HG02678 (cell line): ENCODE measurements around the gene LRCOL1.

Source experiments
- ATAC-seq: cut with Tn5 transposase; IDR thresholded peaks from one replicate; pipeline ENCODE4 v1.9.1; 2021; ENCODE audit warnings: mild to moderate bottlenecking, moderate library complexity; ENCODE audit not compliant: unreplicated experiment

Gene LRCOL1

GRCh38 chr12:132610051-132610759 lies at the start of gene LRCOL1:
LRCOL1 (minus strand) TSS chr12:132610582; CDS start chr12:132606251, 4,331 bp downstream.
- ATAC-seq: no peak

DNA sequence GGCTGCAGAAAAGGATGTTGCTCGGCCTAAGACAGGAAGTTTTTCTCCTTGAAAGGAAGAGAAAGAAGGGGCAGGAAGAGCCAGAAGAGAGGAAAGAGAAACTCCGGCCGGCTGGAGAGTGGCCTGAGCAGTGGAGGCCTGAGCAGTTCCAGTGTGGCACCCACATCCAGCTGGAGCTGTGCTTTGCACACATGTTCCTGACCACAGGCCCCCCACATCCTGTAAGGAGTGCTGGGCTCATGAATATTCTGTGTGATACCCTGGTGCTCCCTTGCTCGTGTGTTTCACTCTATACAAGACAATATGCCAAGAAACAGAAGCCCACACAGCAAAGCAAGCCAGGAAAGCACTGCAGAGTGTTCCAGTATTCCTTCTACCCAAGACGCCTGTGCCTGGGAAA lies 49.7 kb upstream of the LRCOL1 start:
- ATAC-seq: no peak

DNA sequence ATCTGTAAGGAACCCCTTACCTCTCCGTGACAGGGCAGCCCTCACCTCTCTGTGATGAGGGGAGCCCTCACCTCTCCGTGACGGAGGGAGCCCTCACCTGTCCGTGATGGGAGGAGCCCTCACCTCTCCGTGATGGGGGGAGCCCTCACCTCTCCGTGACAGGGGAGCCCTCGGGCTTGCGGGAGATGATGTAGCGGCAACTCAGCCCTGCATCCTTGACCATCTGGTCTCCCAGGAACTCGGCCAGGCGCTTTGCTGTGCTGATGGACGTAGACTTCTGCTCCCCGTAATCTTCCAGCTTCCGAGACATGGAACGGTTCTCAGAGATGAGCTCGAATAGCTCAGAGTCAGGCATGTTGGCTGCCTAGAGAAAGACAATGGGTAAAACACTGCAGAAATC lies 48.8 kb upstream of the LRCOL1 start:
- ATAC-seq: no peak

DNA sequence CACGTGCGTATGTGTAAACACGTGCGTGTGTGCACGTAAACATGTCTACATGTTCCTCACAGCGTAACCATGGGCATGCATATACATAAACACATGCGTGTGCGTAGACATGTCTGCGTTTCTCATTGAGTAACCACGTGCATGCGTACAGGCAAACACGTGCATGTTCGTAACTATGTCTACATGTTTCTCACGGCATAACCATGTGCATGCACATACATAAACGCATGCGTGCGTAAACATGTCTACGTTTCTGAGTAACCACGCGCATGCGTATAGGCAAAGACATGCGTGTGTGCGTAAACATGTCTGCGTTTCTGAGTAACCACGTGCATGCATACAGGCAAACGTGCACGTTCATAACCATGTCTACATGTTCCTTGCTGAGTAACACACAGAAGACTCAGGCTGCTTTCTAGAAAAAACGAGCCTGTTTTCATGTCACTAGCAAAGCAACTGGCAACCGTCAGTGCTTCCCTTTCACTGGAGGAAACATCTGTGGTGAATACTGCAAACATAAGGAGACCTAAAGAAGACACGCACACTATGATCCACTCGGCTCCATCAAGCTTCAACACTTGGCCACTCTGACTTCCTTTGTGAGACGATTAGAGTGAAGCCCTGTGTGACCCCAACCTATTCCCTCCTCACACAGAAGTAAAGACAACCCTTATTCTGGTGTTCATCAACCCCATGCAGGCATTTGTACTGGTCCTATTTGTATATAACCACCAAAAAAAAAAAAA lies 47.9 kb upstream of the LRCOL1 start:
- no peak for ATAC-seq

GRCh38 chr12:132657004-132657727 lies 46.8 kb upstream of the LRCOL1 start:
- no peak for ATAC-seq

- no peak for ATAC-seq
These were observed 43.3 kb upstream of the LRCOL1 start for GRCh38 chr12:132653567-132654290.

DNA sequence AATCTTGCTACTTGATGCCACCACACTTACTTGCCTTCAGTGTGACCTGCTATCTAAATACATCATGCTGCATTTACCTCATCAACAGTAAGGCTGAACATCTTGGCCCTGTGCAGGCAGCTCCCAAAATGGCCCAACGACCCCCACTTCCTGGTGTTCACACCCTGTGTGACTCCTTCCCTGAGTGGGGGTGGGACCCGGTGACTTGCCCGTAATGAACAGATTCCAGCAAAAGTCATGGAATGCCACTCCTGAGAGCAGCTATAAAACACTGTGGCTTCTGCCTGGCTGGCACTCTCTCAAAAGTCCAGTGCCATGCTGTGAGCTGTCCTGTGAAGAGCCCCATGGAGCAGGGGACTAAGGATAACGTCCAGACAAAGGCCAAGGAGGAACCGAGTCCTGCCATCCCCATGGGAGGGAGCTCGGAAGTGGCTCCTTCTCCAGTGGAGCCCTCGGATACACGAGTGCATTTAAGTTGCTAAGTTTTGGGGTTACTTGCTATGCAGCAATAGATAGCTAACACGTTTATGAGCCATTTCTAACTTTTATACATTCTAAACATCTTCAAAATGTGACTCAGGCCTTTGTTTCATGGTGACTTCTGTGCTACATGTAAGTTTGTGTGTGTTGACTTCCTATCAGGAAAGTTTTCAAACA lies 41.2 kb upstream of the LRCOL1 start:
- no peak for ATAC-seq

DNA sequence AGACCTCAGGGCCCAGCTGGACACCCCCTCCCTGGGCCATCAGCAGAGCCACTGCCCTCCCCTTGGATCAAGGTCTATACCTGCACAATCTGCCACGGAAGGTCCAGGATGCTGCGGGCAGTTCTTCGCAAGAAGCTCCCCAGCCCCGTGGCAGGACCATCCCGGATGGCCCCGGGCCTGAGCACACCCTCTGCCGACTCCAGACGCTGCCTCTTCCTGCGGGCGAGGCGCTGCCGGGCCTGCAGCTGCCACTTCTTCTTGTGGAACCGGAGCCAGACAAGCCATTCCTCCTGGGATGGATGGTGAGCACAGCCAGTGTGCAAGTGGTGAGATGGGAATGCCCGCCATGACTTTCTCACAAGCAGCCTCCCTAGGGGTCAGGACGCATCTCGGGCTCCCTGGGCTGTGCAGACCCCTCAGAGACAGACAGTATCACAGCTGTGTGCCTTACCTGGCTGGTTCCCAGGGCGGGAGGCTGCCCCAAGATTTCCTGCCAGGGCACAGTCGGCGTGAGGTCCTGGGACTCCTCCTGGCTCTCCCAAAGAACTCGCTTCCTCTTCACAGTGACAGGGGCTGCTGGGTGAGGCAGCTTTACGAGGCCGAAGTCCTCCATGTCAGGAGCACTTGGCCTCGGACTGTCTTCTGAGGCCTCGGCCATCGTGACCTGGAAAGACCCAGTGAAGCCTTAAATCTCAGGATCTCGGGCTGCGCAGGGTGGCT lies 39.0 kb upstream of the LRCOL1 start:
- no peak for ATAC-seq

- ATAC-seq: no peak
These were observed 38.3 kb upstream of the LRCOL1 start for GRCh38 chr12:132648616-132649225.

GRCh38 chr12:132647858-132648257 lies 37.5 kb upstream of the LRCOL1 start:
- ATAC-seq: no peak

GRCh38 chr12:132646850-132647249 lies 36.5 kb upstream of the LRCOL1 start:
- no peak for ATAC-seq

DNA sequence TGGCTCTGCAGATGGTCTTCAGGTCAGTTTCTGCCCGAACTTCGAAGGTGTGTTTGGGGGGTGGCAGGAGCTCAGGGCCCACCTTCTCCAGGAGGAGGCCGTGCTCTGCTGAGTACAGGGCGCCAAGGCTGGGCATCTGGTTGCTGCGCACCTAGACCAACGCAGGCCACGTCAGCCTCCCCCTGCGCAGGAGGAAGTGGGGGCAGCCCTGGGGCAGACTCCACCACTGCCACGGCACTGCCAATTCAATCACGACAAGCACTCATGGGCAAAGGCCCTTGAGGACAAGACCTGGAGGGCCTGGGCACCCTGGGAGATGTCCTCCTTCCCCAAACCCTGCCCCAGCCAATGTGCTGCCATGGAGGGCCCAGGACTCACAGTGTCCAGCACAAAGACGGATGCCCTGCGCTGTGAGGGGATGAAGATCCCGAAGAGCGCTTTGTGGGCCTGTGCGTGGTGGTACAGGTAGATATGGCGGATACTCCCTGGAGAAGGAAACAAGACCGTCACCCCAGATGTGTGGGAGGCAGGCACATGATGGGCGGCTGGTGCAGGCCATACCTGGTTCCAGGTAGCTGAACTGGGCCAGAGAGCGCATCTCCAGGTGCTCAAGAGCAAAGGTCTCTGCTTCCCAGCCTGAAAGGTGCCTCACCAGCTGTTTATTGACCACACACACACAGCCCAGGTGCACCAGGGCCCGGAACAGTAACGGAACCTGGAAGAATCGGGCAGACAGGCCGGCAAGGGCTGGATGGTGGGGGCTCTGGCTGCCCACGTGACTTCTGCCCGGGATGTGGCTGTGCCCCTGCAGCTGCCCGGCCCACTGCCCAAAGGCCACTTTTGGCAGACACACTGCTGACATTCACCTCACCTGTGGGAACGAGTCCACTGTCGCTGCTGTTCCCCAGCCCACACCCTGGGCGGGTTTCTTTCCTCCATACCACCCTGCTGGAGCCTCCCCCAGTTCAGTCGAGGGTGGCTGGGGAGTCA lies 32.8 kb upstream of the LRCOL1 start:
- ATAC-seq: no peak

GRCh38 chr12:132641811-132642650 lies 31.6 kb upstream of the LRCOL1 start:
- no peak for ATAC-seq

DNA sequence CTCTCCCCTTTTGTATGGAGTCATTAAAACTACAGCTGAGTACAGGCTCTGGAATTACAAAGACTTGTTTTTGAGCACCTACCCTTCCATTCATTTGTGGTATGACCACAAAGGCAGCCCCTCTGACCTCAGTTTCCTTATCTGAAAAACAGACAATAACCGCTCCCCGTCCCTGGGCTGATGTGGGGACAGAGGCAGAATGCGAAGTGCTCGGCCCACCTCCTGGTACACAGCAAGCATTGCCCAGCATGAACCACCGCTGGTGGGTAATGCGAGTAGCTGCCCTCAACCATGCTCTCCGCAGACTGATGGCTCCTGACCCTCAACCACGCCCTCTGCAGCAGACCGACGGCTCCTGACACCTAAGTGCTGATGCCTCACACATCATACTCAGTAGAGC lies 30.6 kb upstream of the LRCOL1 start:
- no peak for ATAC-seq

GRCh38 chr12:132639956-132640520 lies 29.7 kb upstream of the LRCOL1 start:
- no peak for ATAC-seq

GRCh38 chr12:132638541-132639408 lies 28.4 kb upstream of the LRCOL1 start:
- ATAC-seq: no peak
